Measurements from ENCODE around the gene CARS1.

The CARS1 gene

GRCh38 chr11:3037040-3037944 is 19.9 kb downstream of the CARS1 start:
- peak; percentile 4 for DNase-seq

- DNase-seq, result no peak
Measured at GRCh38 chr11:3036419-3036818, 20.8 kb downstream of the CARS1 start.

- DNase-seq, result no peak
Measured at GRCh38 chr11:3035333-3035732, 21.9 kb downstream of the CARS1 start.

- DNase-seq, result no peak
Measured at GRCh38 chr11:3030289-3031070, 26.7 kb downstream of the CARS1 start.

- DNase-seq, result no peak
Measured at GRCh38 chr11:3028813-3029212, 28.4 kb downstream of the CARS1 start.

- DNase-seq, result no peak
Measured at GRCh38 chr11:3026803-3027202, 30.4 kb downstream of the CARS1 start.

- DNase-seq, result no peak
Measured at GRCh38 chr11:3022982-3023381, 34.2 kb downstream of the CARS1 start.

- DNase-seq, result no peak
Measured at GRCh38 chr11:3022300-3022967, 34.8 kb downstream of the CARS1 start.

- DNase-seq, result no peak
Measured at GRCh38 chr11:3021125-3021524, 36.1 kb downstream of the CARS1 start.

GRCh38 chr11:3020011-3020410 is 37.2 kb downstream of the CARS1 start:
- DNase-seq, result no peak

- DNase-seq, result no peak
Measured at GRCh38 chr11:3018596-3018995, 38.6 kb downstream of the CARS1 start.

- DNase-seq, result no peak
Measured at GRCh38 chr11:3016861-3017260, 40.4 kb downstream of the CARS1 start.

- DNase-seq, result no peak
Measured at GRCh38 chr11:3015796-3016195, 41.4 kb downstream of the CARS1 start.

GRCh38 chr11:3014943-3015342 is 42.3 kb downstream of the CARS1 start:
- DNase-seq, result no peak

- DNase-seq, result no peak
Measured at GRCh38 chr11:3014057-3014938, 42.9 kb downstream of the CARS1 start.

GRCh38 chr11:3011891-3012885 is 45.0 kb downstream of the CARS1 start:
- DNase-seq, result no peak

GRCh38 chr11:3010521-3011275 is 46.5 kb downstream of the CARS1 start:
- no peak for DNase-seq

- DNase-seq, result no peak
Measured at GRCh38 chr11:3010004-3010403, 47.2 kb downstream of the CARS1 start.

- DNase-seq, result no peak
Measured at GRCh38 chr11:3009481-3009880, 47.7 kb downstream of the CARS1 start.

GRCh38 chr11:3008746-3009336 is 48.4 kb downstream of the CARS1 start:
- no peak for DNase-seq

Measured in NCI-H748 treated with DMSO at 0.1 percent for 48 hours (cell line).